Neural progenitor cell (in vitro differentiated cells): ENCODE measurements around the gene ANKRD39.

Source experiments
- CTCF ChIP-seq: fragments of 200-600 bp; sonication (generic); IDR thresholded peaks from 2 replicates; pipeline ENCODE4 v1.5.1; 2017; ENCODE audit warnings: antibody characterized with exemption, mild to moderate bottlenecking
- EZH2phosphoT487 ChIP-seq: fragments of 200-600 bp; sonication (generic); IDR thresholded peaks from 2 replicates; pipeline ENCODE4 v1.6.1; 2017; ENCODE audit warnings: antibody characterized with exemption

- TF ChIP-seq CTCF (peak; percentile 86), EZH2phosphoT487 (no peak)
Measured at GRCh38 chr2:96868555-96869280, 10.9 kb upstream of the ANKRD39 start.
